AG04450 (cell line): Measurements from ENCODE around the gene PTPRD. TPM values are rescaled to one million over a fixed set of nuclear protein-coding genes. Genes with fewer than 3 reads are reported as not detected.
"Not testable (repeated sequence)": the region's sequence is repeated elsewhere in the genome, so short reads cannot be mapped to it uniquely, and the experiment has no call there.

Experiments used
- CTCF ChIA-PET: fragments of 300-600, 350-600 bp; formaldehyde crosslinking; extraction: SDS; loops from one replicate; lab custom pipeline; 2022; ENCODE audit warnings: antibody characterized with exemption, inconsistent platforms; lab: Charles Lee
- POLR2A ChIA-PET: fragments of 350-600 bp; formaldehyde crosslinking; extraction: SDS; loops from one replicate; lab custom pipeline; 2021; ENCODE audit warnings: antibody characterized with exemption, inconsistent platforms; lab: Yijun Ruan, JAX
- DNase-seq: peaks from one replicate; pipeline ENCODE4 v3.0.0-alpha.2; 2011; ENCODE audit warnings: low read depth, low spot score
- H3K27ac ChIP-seq: one replicate; pipeline ENCODE4 v1.5.1; 2012; ENCODE audit warnings: low read depth, low read length, control low read depth
- H3K27me3 ChIP-seq: one replicate; pipeline ENCODE4 v1.6.0; 2012; ENCODE audit warnings: low read length; ENCODE audit not compliant: control insufficient read depth, insufficient read depth
- H3K4me3 ChIP-seq: 2 replicates; pipeline ENCODE4 v1.5.1; 2011; ENCODE audit warnings: mild to moderate bottlenecking, low read depth, low read length, control low read depth
- H3K9me3 ChIP-seq: 2 replicates; pipeline ENCODE4 v1.5.1; 2012; ENCODE audit warnings: low read length; ENCODE audit not compliant: control insufficient read depth, insufficient read depth
- polyA plus RNA-seq: library from polyadenylated mRNA; depleted of rRNA; stranded (reverse); fragments of >200 nt; gene quantifications from 2 replicates; pipeline ENCODE4 v1.2.3, GENCODE V29; 2011
- TF ChIP-seq, protein P1 (sequence below): IDR thresholded peaks from 2 replicates; pipeline ENCODE4 v1.5.1; 2011; ENCODE audit warnings: low read depth, low read length, control low read depth, inconsistent platforms

PTPRD gene
- polyA plus RNA-seq, 1 experiment: 0.19 TPM

- POLR2A ChIA-PET: no interaction called here
- CTCF ChIA-PET: no interaction called here
- Histone ChIP-seq H3K27ac (no peak overlapping the region), H3K9me3 (peaks cover 8% of the 10 kb centered on the region; the same call in 1 of the 2 replicates), H3K27me3 (no peaks in the 10 kb centered on the region), H3K4me3 (no peak overlapping the region)
- TF ChIP-seq, protein P1, sequence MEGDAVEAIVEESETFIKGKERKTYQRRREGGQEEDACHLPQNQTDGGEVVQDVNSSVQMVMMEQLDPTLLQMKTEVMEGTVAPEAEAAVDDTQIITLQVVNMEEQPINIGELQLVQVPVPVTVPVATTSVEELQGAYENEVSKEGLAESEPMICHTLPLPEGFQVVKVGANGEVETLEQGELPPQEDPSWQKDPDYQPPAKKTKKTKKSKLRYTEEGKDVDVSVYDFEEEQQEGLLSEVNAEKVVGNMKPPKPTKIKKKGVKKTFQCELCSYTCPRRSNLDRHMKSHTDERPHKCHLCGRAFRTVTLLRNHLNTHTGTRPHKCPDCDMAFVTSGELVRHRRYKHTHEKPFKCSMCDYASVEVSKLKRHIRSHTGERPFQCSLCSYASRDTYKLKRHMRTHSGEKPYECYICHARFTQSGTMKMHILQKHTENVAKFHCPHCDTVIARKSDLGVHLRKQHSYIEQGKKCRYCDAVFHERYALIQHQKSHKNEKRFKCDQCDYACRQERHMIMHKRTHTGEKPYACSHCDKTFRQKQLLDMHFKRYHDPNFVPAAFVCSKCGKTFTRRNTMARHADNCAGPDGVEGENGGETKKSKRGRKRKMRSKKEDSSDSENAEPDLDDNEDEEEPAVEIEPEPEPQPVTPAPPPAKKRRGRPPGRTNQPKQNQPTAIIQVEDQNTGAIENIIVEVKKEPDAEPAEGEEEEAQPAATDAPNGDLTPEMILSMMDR: no peak
- no peak for DNase-seq
Observed at GRCh38 chr9:8705861-8706260, 1906.9 kb downstream of the PTPRD start.

DNA sequence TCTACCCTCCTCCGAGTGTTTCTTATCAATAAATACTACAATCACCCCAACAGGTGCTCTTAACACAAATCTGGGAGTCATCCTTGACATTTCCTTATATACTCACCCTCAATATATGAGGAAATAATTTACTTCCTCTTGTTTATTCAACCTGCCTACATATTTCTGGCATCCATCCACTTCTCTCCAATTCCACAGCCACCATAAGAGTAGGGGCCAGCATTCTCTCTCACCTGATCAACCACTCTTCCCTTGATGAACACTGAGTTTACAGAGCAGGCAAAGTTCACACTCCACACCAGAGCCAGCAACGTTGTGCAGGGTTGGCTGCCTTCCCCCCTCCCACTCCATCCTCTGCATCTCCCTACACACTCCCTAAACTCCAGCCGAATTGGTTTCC lies 1908.9 kb downstream of the PTPRD start:
- H3K9me3 ChIP-seq: peaks cover 6% of the 10 kb centered on the region; the same call in 1 of the 2 replicates
- TF ChIP-seq, protein P1: no peak
- POLR2A ChIA-PET: no interaction called here
- no peak overlapping the region for H3K27ac ChIP-seq
- no peak for DNase-seq
- CTCF ChIA-PET: interaction anchor here (0.6 kb wide), 1 partner anchor 14 kb away, joined by 3 read pairs; no protein-coding TSS in a partner anchor
- no peak overlapping the region for H3K4me3 ChIP-seq
- H3K27me3 ChIP-seq: no peaks in the 10 kb centered on the region

- no peak overlapping the region for H3K27ac ChIP-seq
- no peaks in the 10 kb centered on the region for H3K27me3 ChIP-seq
- H3K9me3 ChIP-seq: peaks cover 6% of the 10 kb centered on the region; the same call in 1 of the 2 replicates
- H3K4me3 ChIP-seq: no peak overlapping the region
- TF ChIP-seq, protein P1: no peak
- DNase-seq: no peak
- ChIA-PET CTCF (no interaction called here), POLR2A (no interaction called here)
Observed at GRCh38 chr9:8701904-8702303, 1910.9 kb downstream of the PTPRD start.

- H3K9me3 ChIP-seq, POLR2A ChIA-PET, DNase-seq, CTCF ChIA-PET, H3K4me3 ChIP-seq, H3K27ac ChIP-seq, H3K27me3 ChIP-seq: not testable (repeated sequence)
Observed at GRCh38 chr9:8697565-8697964, 1915.2 kb downstream of the PTPRD start.

DNA sequence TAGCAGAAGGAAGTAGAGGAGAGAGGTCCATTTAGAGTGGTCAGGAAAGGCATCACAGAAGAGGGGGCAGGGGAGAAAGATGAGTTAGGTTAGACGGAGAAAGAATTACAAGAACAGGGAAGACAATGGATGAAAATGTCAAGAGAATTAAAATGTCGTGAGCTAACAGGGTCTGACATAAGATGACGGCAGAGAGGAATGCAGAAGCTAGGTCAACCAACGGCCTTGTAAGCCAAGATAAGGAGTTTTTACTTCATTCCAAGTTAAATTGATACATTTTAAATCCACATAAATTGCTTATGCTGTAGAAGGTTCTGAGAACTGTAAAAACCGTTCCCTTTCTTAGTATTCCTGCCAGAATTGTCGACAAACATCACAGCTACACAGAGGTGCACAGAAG lies 1916.3 kb downstream of the PTPRD start:
- Histone ChIP-seq H3K27me3 (no peaks in the 10 kb centered on the region), H3K9me3 (0 out of 2 replicates have a peak, but pooled peaks cover 3% of the 10 kb centered on the region), H3K4me3 (no peak overlapping the region), H3K27ac (no peak overlapping the region)
- DNase-seq: no peak
- TF ChIP-seq, protein P1: no peak
- CTCF ChIA-PET: no interaction called here
- POLR2A ChIA-PET: no interaction called here
